GM12891 (cell line): ENCODE measurements around the gene LEUTX.

ENCODE experiments used
- PAX5 ChIP-seq: IDR thresholded peaks from 2 replicates; pipeline ENCODE4 v1.6.1; 2011; ENCODE audit warnings: low read length, moderate library complexity, mild to moderate bottlenecking; ENCODE audit not compliant: insufficient read depth, severe bottlenecking
- POLR2A ChIP-seq: IDR thresholded peaks from 2 replicates; pipeline ENCODE4 v1.6.1; 2011; ENCODE audit warnings: low read depth, low read length, control low read depth
- POLR2AphosphoS5 ChIP-seq: IDR thresholded peaks from 2 replicates; pipeline ENCODE4 v1.6.1; 2011; ENCODE audit warnings: low read depth, low read length, control low read depth
- POU2F2 ChIP-seq: IDR thresholded peaks from 2 replicates; pipeline ENCODE4 v1.6.1; 2011; ENCODE audit warnings: low read depth, mild to moderate bottlenecking, control low read depth, low read length, moderate library complexity
- SPI1 ChIP-seq: IDR thresholded peaks from 2 replicates; pipeline ENCODE4 v1.6.1; 2011; ENCODE audit warnings: low read depth, low read length, control low read depth
- TAF1 ChIP-seq: IDR thresholded peaks from 2 replicates; pipeline ENCODE4 v1.6.1; 2011; ENCODE audit warnings: low read depth, low read length, control low read depth

GRCh38 chr19:39740395-39740794 lies 38.3 kb upstream of the LEUTX start:
- no peak for TF ChIP-seq POLR2AphosphoS5
- no peak for TF ChIP-seq POLR2A
- TF ChIP-seq TAF1: no peak
- no peak for TF ChIP-seq PAX5
- no peak for TF ChIP-seq SPI1
- TF ChIP-seq POU2F2: no peak
